Heart left ventricle (tissue), 13 donors: ENCODE results near the gene ST3GAL5.

Source experiments
- POLR2A ChIP-seq, 2 donors: fragments of 450-650 bp; IDR thresholded peaks; one replicate each; pipeline ENCODE4 v1.6.1; 2017; ENCODE audit warnings: antibody characterized with exemption in 2 of 2, mild to moderate bottlenecking in 2 of 2, moderate library complexity in 2 of 2
- TF ChIP-seq, protein P1 (sequence below), 12 donors: fragments of 200-600 bp; sonication (generic) in 4 of 12; IDR thresholded peaks; one replicate each; pipeline versions ENCODE4 v1.5.0 to v1.8.0; 2018 to 2022; ENCODE audit warnings: antibody characterized with exemption in 12 of 12, mild to moderate bottlenecking in 5 of 12
- donor health status: ischemic (EF 13 %, LVEDD 7.1; RV severe dilation, severe dysfunction).
- donor health status: DM: no; HTN: yes; CAD: no.
- donor health status: DM: no; HTN: no; CAD: no.
- donor health status: ischemic (EF 25% LVEDD 6.9; RV normal size, moderate dysfunction).
- donor health status: ischemic (EF 25% LVEDD 5.7; RV mildly dilated, moderate dysfunction).
- donor health status: ischemic (EF 35%, LVEDD 5.7; RV mildly dilated, moderate dysfunction).
- donor health status: nonischemic (EF 11% LVEDD 7.7; RV severe dilation, severe dysfunction).
- donor health status: DM: yes; HTN: yes; CAD: no.
- donor health status: PGD.
- donor health status: ischemic (EF 29% LVEDD 5.4; RV normal size, mild dysfunction).
- donor health status: nonischemic (EF 23%, LVEDD 6.1; RV moderate dilation, normal function).

DNA sequence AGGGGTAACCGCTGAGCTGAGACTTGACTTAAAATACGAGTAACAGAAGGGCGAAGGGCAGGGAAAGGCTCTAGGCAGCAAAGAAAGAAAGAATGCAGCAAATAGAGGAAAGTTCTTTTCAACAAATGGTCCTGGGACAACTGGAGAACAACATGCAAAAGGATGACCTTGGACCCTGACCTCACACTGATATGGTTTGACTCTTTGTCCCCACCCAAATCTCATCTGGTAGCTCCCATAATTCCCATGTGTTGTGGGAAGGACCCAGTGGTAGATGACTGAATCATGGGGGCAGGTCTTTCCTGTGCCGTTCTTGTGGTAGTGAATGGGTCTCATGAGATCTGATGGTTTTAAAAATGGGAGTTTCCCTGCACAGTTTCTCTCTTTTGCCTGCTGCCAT is 33.9 kb downstream of the ST3GAL5 start:
- TF ChIP-seq, protein P1, sequence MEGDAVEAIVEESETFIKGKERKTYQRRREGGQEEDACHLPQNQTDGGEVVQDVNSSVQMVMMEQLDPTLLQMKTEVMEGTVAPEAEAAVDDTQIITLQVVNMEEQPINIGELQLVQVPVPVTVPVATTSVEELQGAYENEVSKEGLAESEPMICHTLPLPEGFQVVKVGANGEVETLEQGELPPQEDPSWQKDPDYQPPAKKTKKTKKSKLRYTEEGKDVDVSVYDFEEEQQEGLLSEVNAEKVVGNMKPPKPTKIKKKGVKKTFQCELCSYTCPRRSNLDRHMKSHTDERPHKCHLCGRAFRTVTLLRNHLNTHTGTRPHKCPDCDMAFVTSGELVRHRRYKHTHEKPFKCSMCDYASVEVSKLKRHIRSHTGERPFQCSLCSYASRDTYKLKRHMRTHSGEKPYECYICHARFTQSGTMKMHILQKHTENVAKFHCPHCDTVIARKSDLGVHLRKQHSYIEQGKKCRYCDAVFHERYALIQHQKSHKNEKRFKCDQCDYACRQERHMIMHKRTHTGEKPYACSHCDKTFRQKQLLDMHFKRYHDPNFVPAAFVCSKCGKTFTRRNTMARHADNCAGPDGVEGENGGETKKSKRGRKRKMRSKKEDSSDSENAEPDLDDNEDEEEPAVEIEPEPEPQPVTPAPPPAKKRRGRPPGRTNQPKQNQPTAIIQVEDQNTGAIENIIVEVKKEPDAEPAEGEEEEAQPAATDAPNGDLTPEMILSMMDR (IDR thresholded peaks at IDR 0.05) = no peak
- TF ChIP-seq POLR2A (IDR thresholded peaks at IDR 0.05) = no peak
